A549 (cell line): Measurements from ENCODE around the gene BNC2. TPM values are rescaled to one million over a fixed set of nuclear protein-coding genes. Genes with fewer than 3 reads are reported as not detected.

Source experiments
- ATAC-seq, 2 experiments: fragments of 200-7000 bp in 1 of 2; fragments of >200 bp in 1 of 2; cut with Nextera tagmentation in 1 of 2; cut with Tn5 transposase in 1 of 2; 3 replicates each; pipeline versions ENCODE4 v1.8.0 to v1.9.1; 2018 to 2020; ENCODE audit warnings: mild to moderate bottlenecking in 1 of 2, moderate library complexity in 1 of 2
- CTCF ChIA-PET: fragments of 300-600 bp; sonication (Branson Sonifier 250); formaldehyde crosslinking; extraction: SDS; loops from one replicate; lab custom pipeline; 2021; ENCODE audit warnings: antibody characterized with exemption, inconsistent platforms; lab: Yijun Ruan, JAX
- POLR2A ChIA-PET: fragments of 350-600 bp; formaldehyde crosslinking; extraction: SDS; loops from one replicate; lab custom pipeline; 2021; ENCODE audit warnings: antibody characterized with exemption, inconsistent platforms; lab: Yijun Ruan, JAX
- DNase-seq, 2 experiments: peaks; one replicate each; pipeline versions ENCODE4 v3.0.0 to v3.0.0-alpha.2; 2011 to 2016; ENCODE audit warnings: low read depth in 1 of 2, low spot score in 1 of 2
- FAIRE-seq: peaks from 2 replicates; lab custom pipeline; 2011; peaks lifted over from hg19 to GRCh38; lab: Jason Lieb, UNC
- H3K27ac ChIP-seq, 2 experiments: fragments of >200 bp; sonication (Bioruptor Twin); formaldehyde crosslinking; 3 replicates each; pipeline ENCODE4 v1.5.1; 2016 to 2017
- H3K4me1 ChIP-seq: fragments of >200 bp; sonication (Bioruptor Twin); formaldehyde crosslinking; 3 replicates; pipeline ENCODE4 v1.6.1; 2016
- H3K4me2 ChIP-seq: fragments of >200 bp; sonication (Bioruptor Twin); formaldehyde crosslinking; 3 replicates; pipeline ENCODE4 v1.6.1; 2016
- H3K4me3 ChIP-seq: fragments of >200 bp; sonication (Bioruptor Twin); formaldehyde crosslinking; 3 replicates; pipeline ENCODE4 v1.5.1; 2016
- H3K9me3 ChIP-seq: fragments of >200 bp; sonication (Bioruptor Twin); formaldehyde crosslinking; 3 replicates; pipeline ENCODE4 v1.6.1; 2016
- CBX8 ChIP-seq: fragments of 200-600 bp; sonication (generic); IDR thresholded peaks from 2 replicates; pipeline ENCODE4 v1.6.1; 2016
- CEBPB ChIP-seq, 2 experiments: fragments of >200 bp in 1 of 2; sonication (Bioruptor Twin) in 1 of 2; formaldehyde crosslinking in 1 of 2; IDR thresholded peaks; 2 replicates each; pipeline ENCODE4 v1.6.1; 2012 to 2016
- CHD2 ChIP-seq: fragments of 150-350 bp; IDR thresholded peaks from 2 replicates; pipeline ENCODE4 v1.6.1; 2014; ENCODE audit warnings: low read length; ENCODE audit not compliant: partially characterized antibody
- CHD4 ChIP-seq: fragments of 200-600 bp; sonication (generic); IDR thresholded peaks from 2 replicates; pipeline ENCODE4 v1.6.1; 2016; ENCODE audit warnings: antibody characterized with exemption, mild to moderate bottlenecking, borderline replicate concordance
- EHF ChIP-seq: fragments of 250-450 bp; sonication (Bioruptor Pico); IDR thresholded peaks from 2 replicates; pipeline ENCODE4 v1.5.0; 2020; ENCODE audit warnings: mild to moderate bottlenecking
- EP300 ChIP-seq, 2 experiments: fragments of >200 bp; sonication (Bioruptor Twin); formaldehyde crosslinking; IDR thresholded peaks; 2 replicates in 1 of 2; 3 replicates in 1 of 2; pipeline ENCODE4 v1.6.1; 2016 to 2017
- GATA3 ChIP-seq: IDR thresholded peaks from 2 replicates; pipeline ENCODE4 v1.6.1; 2012; ENCODE audit warnings: borderline replicate concordance
- HDAC2 ChIP-seq: fragments of 200-600 bp; sonication (generic); IDR thresholded peaks from 2 replicates; pipeline ENCODE4 v1.6.1; 2016
- HOXB5 ChIP-seq: fragments of 250-450 bp; sonication (Bioruptor Pico); IDR thresholded peaks from 2 replicates; pipeline ENCODE4 v1.5.0; 2020; ENCODE audit warnings: mild to moderate bottlenecking, moderate library complexity
- KDM1A ChIP-seq: fragments of 200-600 bp; sonication (generic); IDR thresholded peaks from 2 replicates; pipeline ENCODE4 v1.6.1; 2016; ENCODE audit warnings: low read depth, mild to moderate bottlenecking
- MAFK ChIP-seq: fragments of 450-650 bp; IDR thresholded peaks from 2 replicates; pipeline ENCODE4 v1.6.1; 2014; ENCODE audit not compliant: partially characterized antibody
- NR3C1 ChIP-seq: fragments of >200 bp; sonication (Bioruptor Twin); formaldehyde crosslinking; IDR thresholded peaks from 3 replicates; pipeline ENCODE4 v1.6.1; 2017
- POLR2A ChIP-seq: IDR thresholded peaks from 2 replicates; pipeline ENCODE4 v1.6.1; 2012; ENCODE audit warnings: mild to moderate bottlenecking, low read length
- RAD21 ChIP-seq, 2 experiments: fragments of >200 bp in 1 of 2; sonication (Bioruptor Twin) in 1 of 2; formaldehyde crosslinking in 1 of 2; IDR thresholded peaks in 1 of 2; conservative IDR thresholded peaks in 1 of 2; 2 replicates in 1 of 2; 3 replicates in 1 of 2; pipeline ENCODE4 v1.6.1; 2012 to 2018; ENCODE audit warnings: inconsistent platforms in 1 of 2
- TFCP2L1 ChIP-seq: fragments of 250-450 bp; sonication (Bioruptor Pico); IDR thresholded peaks from 2 replicates; pipeline ENCODE4 v1.5.0; 2021; ENCODE audit warnings: mild to moderate bottlenecking
- ZFP36 ChIP-seq: fragments of 450-650 bp; IDR thresholded peaks from 2 replicates; pipeline ENCODE4 v1.6.1; 2014; ENCODE audit warnings: borderline replicate concordance; ENCODE audit not compliant: partially characterized antibody
- ZNF302 ChIP-seq: fragments of 250-450 bp; sonication (Bioruptor Pico); IDR thresholded peaks from 2 replicates; pipeline ENCODE4 v1.9.0; 2021; ENCODE audit warnings: inconsistent platforms, mild to moderate bottlenecking, moderate library complexity
- WGBS: methylation state at CpG from one replicate; pipeline ENCODE4 v1.1.6; 2017; ENCODE audit errors: missing lambda C conversion rate; 5-methylcytosine and 5-hydroxymethylcytosine counted together
- polyA plus RNA-seq, 4 experiments: library from polyadenylated mRNA; depleted of rRNA in 3 of 4; stranded (reverse); fragments of >200 nt; fragmentation: RNase III in 1 of 4; extraction: RNeasy Plus Mini Kit Qiagen cat#74134 plus additional on column Dnase treatment in 1 of 4; gene quantifications; 2 replicates in 3 of 4; 3 replicates in 1 of 4; pipeline ENCODE4 v1.2.3, GENCODE V29; 2011 to 2017
- TF ChIP-seq, protein P1 (sequence below): fragments of 200-600 bp; sonication (generic); IDR thresholded peaks from 2 replicates; pipeline ENCODE4 v1.6.1; 2016; ENCODE audit warnings: antibody characterized with exemption, mild to moderate bottlenecking, moderate library complexity
- TF ChIP-seq, protein P2 (sequence below): fragments of 250-450 bp; sonication (Bioruptor Pico); IDR thresholded peaks from 2 replicates; pipeline ENCODE4 v1.5.0; 2020; ENCODE audit warnings: low read depth, mild to moderate bottlenecking, moderate library complexity
- TF ChIP-seq, protein P3 (sequence below): fragments of >200 bp; sonication (Bioruptor Twin); formaldehyde crosslinking; IDR thresholded peaks from 3 replicates; pipeline ENCODE4 v1.6.1; 2016
- TF ChIP-seq, protein P4 (sequence below): fragments of >200 bp; sonication (Bioruptor Twin); formaldehyde crosslinking; IDR thresholded peaks from 2 replicates; pipeline ENCODE4 v1.6.1; 2016

Gene BNC2
- polyA plus RNA-seq, 2 of the 4 experiments (the other 2 are of a cell fraction), result 6.2 to 7.5 TPM

DNA sequence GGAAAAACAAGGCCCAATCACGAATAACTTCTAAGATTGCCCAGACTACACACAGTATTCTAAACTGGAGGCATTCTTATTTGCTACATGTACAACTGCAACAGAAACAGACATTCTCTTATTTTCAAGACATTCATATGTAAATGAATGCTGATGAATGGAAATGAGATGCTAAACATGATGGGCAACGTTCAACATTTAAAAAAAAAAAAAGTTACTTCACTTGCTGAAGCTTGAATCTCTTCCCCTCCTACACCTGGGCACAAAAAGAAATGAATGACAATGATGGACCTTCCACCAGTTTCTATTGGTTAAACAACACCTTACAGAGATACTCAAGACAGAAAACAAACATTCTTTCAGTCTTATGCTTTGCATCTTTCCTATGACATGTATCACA is 160.5 kb downstream of the BNC2 start:
- POLR2A ChIA-PET, result no interaction called here
- H3K4me1 ChIP-seq, result peaks cover 31% of the 10 kb centered on the region
- H3K4me3 ChIP-seq, result no peak overlapping the region
- CTCF ChIA-PET, result no interaction called here
- TF ChIP-seq HOXB5 (CRISPR knock-in tag) (no peak), EP300 (IDR thresholded peaks at IDR 0.05) (no peak), POLR2A (no peak), RAD21 (conservative IDR thresholded peaks at IDR 0.05 in 1 of 2, IDR thresholded peaks at IDR 0.05 in 1 of 2) (no peak), ZFP36 (no peak), CHD4 (no peak), KDM1A (no peak), NR3C1 (no peak), CBX8 (no peak), ZNF302 (CRISPR knock-in tag) (no peak), TFCP2L1 (CRISPR knock-in tag) (no peak), CHD2 (no peak), CEBPB (IDR thresholded peaks at IDR 0.05) (no peak)
- TF ChIP-seq, protein P1, sequence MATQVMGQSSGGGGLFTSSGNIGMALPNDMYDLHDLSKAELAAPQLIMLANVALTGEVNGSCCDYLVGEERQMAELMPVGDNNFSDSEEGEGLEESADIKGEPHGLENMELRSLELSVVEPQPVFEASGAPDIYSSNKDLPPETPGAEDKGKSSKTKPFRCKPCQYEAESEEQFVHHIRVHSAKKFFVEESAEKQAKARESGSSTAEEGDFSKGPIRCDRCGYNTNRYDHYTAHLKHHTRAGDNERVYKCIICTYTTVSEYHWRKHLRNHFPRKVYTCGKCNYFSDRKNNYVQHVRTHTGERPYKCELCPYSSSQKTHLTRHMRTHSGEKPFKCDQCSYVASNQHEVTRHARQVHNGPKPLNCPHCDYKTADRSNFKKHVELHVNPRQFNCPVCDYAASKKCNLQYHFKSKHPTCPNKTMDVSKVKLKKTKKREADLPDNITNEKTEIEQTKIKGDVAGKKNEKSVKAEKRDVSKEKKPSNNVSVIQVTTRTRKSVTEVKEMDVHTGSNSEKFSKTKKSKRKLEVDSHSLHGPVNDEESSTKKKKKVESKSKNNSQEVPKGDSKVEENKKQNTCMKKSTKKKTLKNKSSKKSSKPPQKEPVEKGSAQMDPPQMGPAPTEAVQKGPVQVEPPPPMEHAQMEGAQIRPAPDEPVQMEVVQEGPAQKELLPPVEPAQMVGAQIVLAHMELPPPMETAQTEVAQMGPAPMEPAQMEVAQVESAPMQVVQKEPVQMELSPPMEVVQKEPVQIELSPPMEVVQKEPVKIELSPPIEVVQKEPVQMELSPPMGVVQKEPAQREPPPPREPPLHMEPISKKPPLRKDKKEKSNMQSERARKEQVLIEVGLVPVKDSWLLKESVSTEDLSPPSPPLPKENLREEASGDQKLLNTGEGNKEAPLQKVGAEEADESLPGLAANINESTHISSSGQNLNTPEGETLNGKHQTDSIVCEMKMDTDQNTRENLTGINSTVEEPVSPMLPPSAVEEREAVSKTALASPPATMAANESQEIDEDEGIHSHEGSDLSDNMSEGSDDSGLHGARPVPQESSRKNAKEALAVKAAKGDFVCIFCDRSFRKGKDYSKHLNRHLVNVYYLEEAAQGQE, result no peak
- TF ChIP-seq, protein P2, sequence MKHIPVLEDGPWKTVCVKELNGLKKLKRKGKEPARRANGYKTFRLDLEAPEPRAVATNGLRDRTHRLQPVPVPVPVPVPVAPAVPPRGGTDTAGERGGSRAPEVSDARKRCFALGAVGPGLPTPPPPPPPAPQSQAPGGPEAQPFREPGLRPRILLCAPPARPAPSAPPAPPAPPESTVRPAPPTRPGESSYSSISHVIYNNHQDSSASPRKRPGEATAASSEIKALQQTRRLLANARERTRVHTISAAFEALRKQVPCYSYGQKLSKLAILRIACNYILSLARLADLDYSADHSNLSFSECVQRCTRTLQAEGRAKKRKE (CRISPR knock-in tag), result no peak
- TF ChIP-seq, protein P3, sequence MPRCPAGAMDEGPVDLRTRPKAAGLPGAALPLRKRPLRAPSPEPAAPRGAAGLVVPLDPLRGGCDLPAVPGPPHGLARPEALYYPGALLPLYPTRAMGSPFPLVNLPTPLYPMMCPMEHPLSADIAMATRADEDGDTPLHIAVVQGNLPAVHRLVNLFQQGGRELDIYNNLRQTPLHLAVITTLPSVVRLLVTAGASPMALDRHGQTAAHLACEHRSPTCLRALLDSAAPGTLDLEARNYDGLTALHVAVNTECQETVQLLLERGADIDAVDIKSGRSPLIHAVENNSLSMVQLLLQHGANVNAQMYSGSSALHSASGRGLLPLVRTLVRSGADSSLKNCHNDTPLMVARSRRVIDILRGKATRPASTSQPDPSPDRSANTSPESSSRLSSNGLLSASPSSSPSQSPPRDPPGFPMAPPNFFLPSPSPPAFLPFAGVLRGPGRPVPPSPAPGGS, result no peak
- TF ChIP-seq, all 56 proteins: peak for 0
- FAIRE-seq (peak; percentile 78), DNase-seq (no peak), ATAC-seq (no peak)
- Histone ChIP-seq H3K27ac (peak overlapping the region in 1 of 2 experiments; percentile 30; a peak in 1 of 6 replicates), H3K4me2 (no peak overlapping the region), H3K9me3 (no peaks in the 10 kb centered on the region)
- WGBS, result 86% methylated on average over 2 of the region's 2 CpGs

DNA sequence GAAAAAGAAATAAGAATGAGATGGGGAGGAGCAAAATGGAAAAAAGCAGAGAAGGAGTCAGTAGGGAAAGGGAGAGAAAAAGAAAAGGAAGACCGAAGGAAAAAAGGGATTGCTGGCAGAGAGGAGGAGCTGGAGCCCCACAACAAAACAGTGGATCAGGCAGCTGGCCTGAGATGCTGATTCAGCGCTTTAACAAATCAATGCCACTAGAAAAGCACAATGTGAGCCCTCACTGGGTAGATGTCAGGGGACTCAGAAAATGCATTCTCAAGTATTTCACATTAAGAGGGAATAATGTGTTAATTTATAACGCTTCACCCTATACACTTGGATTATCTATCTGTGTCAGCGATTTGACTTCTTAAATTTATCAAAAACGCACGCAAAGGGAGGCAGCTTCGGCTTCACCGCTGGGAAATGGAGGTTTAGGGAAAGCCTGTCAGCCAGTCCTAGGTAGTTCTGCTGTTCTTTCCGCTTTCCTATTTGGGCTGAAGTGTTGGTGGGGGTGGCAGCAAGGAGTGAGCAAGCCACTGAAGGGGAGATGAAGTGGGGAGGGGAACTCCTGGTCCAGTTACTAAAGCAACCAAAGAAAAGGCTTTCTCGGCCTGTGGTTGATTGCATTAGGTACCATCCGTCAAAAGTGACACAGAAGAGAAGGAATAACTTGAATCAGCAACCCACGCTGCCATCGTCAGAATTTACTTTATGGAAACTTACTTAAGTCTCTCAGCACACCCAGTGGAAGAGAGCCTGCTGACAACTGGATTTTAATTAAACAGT is 161.6 kb downstream of the BNC2 start:
- Histone ChIP-seq H3K4me3 (no peak overlapping the region), H3K27ac (peak overlapping the region; percentile 45 to 96; a peak in 5 of 6 replicates), H3K4me1 (peaks cover 31% of the 10 kb centered on the region), H3K9me3 (no peaks in the 10 kb centered on the region), H3K4me2 (no peak overlapping the region)
- no peak for FAIRE-seq
- 91% methylated on average over 13 of the region's 13 CpGs for WGBS
- no peak for TF ChIP-seq GATA3
- TF ChIP-seq HOXB5 (CRISPR knock-in tag), result no peak
- TF ChIP-seq MAFK, result peak; percentile 97
- no peak for TF ChIP-seq HDAC2
- TF ChIP-seq EHF, result no peak
- TF ChIP-seq, protein P4, sequence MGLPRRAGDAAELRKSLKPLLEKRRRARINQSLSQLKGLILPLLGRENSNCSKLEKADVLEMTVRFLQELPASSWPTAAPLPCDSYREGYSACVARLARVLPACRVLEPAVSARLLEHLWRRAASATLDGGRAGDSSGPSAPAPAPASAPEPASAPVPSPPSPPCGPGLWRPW, result no peak
- ChIA-PET CTCF (no interaction called here), POLR2A (interaction anchor here (0.6 kb wide), 1 partner anchor 28 kb away, joined by 4 read pairs; no protein-coding TSS in a partner anchor)
- no peak for ATAC-seq
- DNase-seq, result no peak
